Erythroblast (primary cell): ENCODE data around the gene RCAN3.
"Not testable (repeated sequence)": the region's sequence is repeated elsewhere in the genome, so short reads cannot be mapped to it uniquely, and the experiment has no call there.

Source experiments
- DNase-seq, 2 experiments: peaks; one replicate each; lab custom pipeline; 2025; lab: John Stamatoyannopoulos, UW
- GATA1 ChIP-seq: IDR thresholded peaks from 2 replicates; pipeline ENCODE4 v1.6.1; 2011; ENCODE audit warnings: low read depth, mild to moderate bottlenecking, control low read depth, low read length, moderate library complexity
- POLR2A ChIP-seq: IDR thresholded peaks from 2 replicates; pipeline ENCODE4 v1.6.1; 2011; ENCODE audit warnings: mild to moderate bottlenecking, low read length

The RCAN3 gene

DNA sequence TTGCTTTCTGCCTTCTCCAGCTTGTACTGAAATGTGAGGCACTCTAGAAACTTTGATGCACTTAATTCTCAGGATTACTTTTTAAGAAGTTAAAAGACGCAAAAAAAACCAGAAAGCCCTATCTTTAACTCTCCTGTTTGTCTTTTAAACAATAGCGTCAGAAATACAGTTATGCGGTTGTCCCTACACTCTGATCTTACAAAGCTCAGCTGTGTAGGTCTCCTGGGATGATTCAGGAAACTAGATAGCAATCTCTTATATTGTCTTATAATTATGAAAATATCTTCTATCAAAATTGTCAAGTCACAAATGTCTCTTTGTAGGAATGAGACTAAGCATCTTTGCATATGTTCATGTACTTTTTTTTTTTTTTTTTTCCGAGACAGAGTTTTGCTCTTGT lies 26.9 kb upstream of the RCAN3 start:
- no peak for DNase-seq
- TF ChIP-seq POLR2A (no peak), GATA1 (no peak)

DNA sequence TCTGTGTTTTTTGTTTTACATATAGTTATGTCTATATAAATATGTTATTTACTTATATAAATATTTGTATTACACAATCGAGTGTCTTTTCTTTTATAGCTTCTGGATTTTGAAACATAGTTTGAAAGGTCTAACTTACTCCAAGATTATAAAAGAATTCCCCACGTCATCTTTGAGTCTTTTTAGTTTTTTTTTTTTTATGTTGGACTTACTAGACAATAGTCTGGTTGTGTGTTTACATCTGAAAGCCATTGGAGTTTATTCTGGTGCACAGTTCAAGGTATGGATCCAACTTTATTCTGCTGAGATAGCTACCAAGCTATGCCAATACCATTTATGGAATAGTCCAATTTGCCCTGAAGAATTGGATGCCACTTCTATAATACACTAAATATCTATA lies 26.1 kb upstream of the RCAN3 start:
- TF ChIP-seq POLR2A, result no peak
- no peak for TF ChIP-seq GATA1
- DNase-seq, result no peak

DNA sequence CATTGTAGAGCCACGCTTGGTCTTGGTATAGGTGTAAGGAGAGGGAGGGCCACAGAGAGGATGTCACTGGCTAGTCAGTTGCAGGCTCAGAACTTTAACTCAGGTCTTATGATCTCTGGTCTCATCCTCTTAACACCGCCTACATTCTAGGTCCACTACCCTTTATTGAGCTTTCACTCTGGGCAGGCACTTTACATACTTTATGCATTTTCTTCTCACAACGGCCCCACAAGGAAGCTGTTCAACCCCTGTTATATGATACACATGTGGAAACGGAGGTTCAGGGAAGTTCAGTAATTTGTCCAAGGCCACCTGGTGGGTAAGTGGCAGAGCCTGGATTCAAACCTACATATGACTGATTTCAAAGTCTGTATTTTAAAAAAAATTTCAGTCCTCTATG lies 25.3 kb upstream of the RCAN3 start:
- no peak for DNase-seq
- TF ChIP-seq GATA1, result no peak
- no peak for TF ChIP-seq POLR2A

DNA sequence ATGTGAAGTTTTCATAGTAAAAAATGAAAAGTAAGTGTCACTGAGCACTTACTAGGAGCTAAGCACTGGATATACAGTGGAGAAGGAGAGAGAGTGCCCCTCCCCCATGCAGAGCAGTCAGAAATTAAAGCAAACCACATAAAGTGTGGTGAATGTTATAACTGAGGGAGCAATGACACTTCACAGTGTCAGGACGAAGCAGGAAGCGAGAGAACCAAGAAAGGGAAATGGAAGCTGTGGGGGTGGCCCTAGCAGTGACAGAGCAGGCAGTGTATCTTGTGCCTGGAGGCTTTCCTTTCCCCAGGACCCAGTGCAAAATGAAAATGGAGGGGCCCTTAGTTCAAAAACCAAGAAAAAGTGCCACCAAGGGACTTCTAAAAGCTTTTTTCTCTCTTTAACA lies 21.5 kb upstream of the RCAN3 start:
- TF ChIP-seq POLR2A (no peak), GATA1 (no peak)
- no peak for DNase-seq

DNA sequence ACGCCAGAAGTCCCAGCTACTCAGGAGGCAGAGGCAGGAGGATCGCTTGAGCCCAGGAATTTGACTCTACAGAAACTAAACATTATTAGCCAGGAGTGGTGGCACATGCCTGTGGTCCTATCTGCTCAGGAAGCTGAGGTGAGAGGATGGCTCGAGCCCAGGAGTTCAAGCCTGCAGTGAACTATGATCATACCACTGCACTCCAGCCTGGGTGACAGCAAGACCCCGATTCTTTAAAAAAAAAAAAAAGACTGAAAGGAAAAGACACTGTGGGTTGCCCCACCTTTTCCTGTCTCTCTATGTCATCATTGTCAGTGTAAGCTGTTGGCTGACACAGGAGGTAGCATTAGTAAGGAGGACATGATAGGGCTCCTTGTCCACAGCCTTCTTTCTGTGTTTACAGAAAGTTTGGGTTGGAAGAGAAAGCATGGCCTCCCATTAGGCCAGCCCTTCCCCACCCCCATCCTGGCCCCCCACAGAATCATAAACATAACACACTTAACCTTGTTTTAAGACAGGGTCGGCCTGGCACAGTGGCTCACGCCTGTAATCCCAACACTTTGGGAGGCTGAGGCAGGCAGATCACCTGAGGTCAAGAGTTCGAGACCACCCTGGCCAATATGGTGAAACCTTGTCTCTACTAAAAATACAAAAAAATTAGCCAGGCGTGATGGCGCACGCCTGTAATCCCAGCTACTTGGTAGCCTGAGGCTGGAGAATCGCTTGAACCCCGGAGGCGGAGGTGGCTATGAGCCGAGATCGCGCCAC lies 20.6 kb upstream of the RCAN3 start:
- no peak for DNase-seq
- no peak for TF ChIP-seq GATA1
- TF ChIP-seq POLR2A, result no peak

DNA sequence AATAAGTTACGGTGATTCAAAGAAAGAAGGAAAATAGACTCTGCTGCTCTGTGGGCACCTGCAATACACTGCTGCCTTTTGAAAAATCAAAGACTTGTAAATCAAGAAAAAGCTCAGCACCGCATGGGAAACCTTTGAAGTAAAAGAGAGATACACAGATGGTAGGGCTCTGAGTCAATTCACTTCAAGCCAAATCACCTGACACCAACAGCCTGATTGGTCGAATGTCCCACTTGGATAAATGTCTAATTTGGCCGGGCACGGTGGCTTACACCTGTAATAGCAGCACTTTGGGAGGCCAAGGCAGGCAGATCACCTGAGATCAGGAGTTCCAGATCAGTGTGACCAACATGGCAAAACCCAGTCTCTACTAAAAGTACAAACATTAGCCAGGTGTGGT lies 19.2 kb upstream of the RCAN3 start:
- TF ChIP-seq POLR2A, result no peak
- no peak for DNase-seq

DNA sequence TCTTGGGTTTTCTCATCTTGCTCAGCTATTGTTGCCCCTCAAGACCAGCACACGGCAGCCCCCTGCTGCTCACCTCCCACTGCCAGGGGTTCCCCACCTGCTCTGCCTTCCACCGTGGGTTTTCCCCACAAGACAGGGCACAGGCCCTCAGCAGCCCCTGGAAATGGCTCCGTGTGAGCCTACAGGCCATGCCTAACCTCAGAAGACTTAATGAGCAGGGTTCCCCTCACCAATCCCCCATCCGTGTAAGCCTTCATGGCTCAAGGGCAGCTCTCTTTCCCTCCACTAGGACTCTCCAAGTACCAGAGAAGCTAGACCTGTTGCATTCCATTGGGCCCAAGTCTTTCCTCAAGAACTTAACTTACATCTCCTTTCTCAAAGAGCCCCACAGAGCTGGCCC lies 18.4 kb upstream of the RCAN3 start:
- TF ChIP-seq GATA1 (no peak), POLR2A (no peak)
- no peak for DNase-seq

DNA sequence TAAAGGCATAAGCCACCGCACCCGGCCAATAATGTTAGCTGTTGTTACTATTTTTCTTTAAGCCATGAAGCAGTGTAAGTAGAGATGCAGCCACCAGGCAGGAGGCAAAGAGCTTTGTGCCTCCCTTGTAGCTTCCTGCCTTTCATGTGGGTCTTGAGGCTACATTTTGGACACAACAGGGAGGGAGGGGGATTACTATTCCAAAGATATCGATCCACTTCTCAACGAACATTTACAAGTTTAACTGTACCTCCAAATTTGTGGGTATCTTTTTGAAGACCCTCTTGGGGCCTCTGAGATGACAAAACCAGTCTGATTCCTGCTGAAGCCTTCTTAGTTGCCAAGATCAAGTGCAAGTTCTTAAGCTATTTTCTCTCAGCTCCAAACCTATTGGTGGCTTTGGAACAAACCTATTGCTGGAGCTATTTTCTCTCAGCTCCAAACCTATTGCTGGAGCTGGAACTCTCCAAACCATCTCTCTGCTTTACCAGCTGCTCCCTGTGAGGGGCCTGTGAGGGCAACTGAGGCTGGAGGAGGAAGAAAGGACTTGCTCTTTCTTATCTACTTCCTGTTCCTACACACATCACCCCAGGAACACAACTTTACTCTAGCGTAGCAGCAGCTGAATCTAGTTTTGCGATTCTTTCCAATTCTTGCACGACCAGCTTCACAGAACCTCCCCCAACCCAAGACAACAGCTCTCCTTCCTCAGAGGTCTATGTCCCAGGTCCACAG lies 16.1 kb upstream of the RCAN3 start:
- no peak for DNase-seq
- TF ChIP-seq GATA1, result no peak
- TF ChIP-seq POLR2A, result no peak

DNA sequence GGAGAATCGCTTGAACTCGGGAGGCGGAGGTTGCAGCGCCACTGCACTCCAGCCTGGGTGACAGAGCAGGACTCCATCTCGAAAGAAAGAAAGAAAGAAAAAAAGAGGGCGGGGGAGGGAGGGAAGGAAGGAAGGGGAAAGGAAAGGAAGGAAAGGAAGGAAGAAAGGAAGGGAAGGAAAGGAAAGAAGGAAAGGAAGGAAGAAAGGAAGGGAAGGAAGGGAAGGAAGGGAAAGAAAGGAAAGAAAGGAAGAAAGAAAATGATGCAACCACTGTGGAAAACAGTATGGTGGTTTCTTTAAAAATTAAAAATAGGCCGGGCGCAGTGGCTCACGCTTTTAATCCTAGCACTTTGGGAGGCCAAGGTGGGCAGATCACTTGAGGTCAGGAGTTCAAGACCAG lies 15.2 kb upstream of the RCAN3 start:
- DNase-seq, result no peak
- TF ChIP-seq POLR2A (no peak), GATA1 (no peak)

DNA sequence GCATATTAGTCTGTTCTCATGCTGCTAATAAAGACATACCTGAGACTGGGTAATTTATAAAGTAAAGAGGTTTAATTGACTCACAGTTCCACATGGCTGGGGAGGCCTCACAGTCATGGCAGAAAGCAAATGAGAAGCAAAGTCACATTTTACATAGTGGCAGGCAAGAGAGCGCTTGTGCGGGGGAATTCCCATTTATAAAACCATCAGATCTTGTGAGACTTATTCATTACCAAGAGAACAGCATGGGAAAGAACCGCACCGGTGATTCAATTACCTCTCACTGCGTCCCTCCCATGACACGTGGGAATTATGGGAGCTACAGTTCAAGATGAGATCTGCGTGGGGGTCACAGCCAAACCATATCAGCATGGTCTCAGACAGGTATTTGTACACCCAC lies 14.5 kb upstream of the RCAN3 start:
- not testable (repeated sequence) for DNase-seq

DNA sequence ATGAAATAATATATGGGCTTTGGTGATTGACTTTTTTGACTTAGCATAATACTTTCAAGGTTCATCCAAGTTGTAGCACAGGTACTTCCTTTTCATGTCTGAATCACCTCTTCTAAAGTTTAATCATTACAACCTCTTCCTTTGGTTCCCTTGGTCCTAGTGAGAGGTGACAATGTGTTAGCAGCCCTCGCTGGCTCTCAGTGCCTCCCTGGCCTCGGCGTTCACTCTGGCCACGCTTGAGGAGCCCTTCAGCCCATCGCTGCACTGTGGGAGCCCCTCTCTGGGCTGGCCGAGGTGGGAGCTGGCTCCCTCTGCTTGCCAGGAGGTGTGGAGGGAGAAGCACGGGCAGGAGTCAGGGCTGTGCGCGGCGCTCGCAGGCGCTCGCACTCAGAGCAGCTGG lies 13.0 kb upstream of the RCAN3 start:
- no peak for DNase-seq

DNA sequence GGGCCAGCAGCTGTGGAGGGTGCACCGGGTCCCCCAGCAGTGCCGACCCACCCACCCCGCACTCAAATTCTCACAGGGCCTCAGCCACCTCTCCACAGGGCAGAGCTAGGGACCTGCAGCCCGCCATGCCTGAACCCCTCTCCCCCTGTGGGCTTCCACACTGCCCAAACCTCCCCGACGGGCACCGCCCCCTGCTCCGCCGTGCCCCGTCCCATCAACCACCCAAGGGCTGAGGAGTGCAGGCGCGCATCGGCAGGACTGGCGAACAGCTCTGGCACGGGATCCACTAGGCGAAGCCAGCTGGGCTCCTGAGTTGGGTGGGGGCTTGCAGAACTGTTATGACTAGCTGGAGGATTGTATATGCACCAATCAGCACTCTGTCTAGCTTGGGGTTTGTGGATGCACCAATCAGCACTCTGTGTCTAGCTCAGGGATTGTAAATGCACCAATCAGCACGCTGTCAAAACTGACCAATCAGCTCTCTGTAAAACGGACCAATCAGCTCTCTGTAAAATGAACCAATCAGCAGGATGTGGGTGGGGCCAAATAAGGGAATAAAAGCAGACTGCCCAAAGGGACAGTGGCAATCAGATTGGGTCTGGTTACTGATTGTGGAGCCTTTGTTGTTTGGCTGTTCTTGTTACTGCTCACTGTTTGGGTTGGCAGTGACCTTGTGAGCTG lies 12.4 kb upstream of the RCAN3 start:
- no peak for DNase-seq
- no peak for TF ChIP-seq POLR2A
- TF ChIP-seq GATA1, result no peak

More for the DNA sequence above, 13.0 kb upstream of the RCAN3 start:
- TF ChIP-seq POLR2A (no peak), GATA1 (no peak)

DNA sequence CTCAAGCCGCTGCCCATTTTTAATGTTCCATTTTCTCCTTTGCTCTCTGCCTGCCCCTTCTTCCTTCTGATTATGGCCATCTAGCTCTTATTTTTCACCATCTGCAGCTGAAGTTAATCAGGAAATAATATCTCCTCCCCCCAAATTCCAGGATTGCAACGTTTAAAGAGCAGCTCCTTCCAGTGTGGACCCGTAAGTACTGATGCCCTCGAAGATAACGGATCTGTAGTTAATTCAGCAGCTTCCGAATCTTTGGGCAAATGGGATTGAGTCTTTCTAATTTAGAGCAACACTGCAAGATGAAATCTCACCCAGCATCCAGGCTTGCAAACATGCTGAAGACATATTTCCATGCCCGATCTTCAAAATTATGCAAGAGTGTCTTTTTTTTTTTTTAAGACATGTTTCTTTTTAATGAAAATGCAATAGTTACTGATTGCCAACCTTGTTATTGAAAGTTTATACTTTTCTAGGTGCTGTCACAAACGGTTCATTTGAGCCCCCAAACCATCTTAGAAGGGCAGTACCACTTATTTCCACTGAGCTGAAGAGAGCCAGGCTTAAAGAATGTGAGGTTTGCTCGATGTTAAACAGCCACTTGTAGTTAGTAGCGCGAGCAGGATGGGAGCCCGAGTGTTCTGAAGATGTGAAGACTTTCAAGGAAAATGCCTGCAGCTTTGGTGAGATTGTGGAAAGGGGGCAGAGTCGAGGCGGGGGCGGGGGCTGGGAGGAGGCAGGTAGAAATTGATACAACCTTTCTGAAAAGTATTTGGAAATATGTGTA lies 10.9 kb upstream of the RCAN3 start:
- DNase-seq, result no peak
- TF ChIP-seq POLR2A (no peak), GATA1 (no peak)

DNA sequence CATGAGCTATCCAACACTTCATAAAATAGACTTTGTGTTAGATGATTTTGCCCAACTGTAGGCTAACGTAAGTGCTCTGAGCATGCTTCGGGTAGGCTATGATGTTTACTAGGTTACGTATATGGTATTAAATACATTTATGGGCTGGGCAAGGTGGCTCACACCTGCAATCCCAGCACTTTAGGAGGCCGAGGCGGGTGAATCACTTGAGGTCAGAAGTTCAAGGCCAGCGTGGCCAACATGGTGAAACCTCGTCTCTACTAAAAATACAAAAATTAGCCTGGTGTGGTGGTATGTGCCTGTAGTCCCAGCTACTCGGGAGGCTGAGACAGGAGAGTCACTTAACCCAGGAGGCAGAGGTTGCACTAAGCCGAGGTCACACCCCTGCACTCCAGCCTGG lies 9.7 kb upstream of the RCAN3 start:
- not testable (repeated sequence) for DNase-seq
